H1 (cell line): Measurements from ENCODE around the gene KIAA1328. TPM values are rescaled to one million over a fixed set of nuclear protein-coding genes. Genes with fewer than 3 reads are reported as not detected.

Source experiments
- CTCF ChIA-PET: fragments of 300-600 bp; sonication (Branson Sonifier 250); formaldehyde crosslinking; loops from one replicate; lab custom pipeline; 2021; ENCODE audit not compliant: partially characterized antibody; lab: Charles Lee
- POLR2A ChIA-PET: fragments of 300-600 bp; sonication (Branson Sonifier 250); formaldehyde crosslinking; loops from one replicate; lab custom pipeline; 2021; ENCODE audit warnings: inconsistent platforms; ENCODE audit not compliant: partially characterized antibody; lab: Charles Lee
- DNase-seq, 2 experiments: peaks; one replicate each; pipeline versions ENCODE4 v3.0.0 to v3.0.0-alpha.2; 2010 to 2022; ENCODE audit warnings: low spot score in 2 of 2, low read depth in 1 of 2, mixed read lengths in 1 of 2
- FAIRE-seq: peaks from 2 replicates; lab custom pipeline; 2011; peaks lifted over from hg19 to GRCh38; lab: Jason Lieb, UNC
- H2AFZ ChIP-seq: 2 replicates; pipeline ENCODE4 v1.8.1; 2012; ENCODE audit warnings: low read length, inconsistent platforms
- H2AK5ac ChIP-seq: 2 replicates; pipeline ENCODE4 v1.6.1; 2013; ENCODE audit warnings: low read depth, low read length
- H2BK120ac ChIP-seq: replicated peaks from 2 replicates; pipeline ENCODE3; 2013; ENCODE audit warnings: low read depth, low read length, inconsistent platforms
- H2BK12ac ChIP-seq: 2 replicates; pipeline ENCODE4 v1.6.1; 2013; ENCODE audit warnings: low read depth, low read length
- H2BK15ac ChIP-seq: 2 replicates; pipeline ENCODE4 v1.6.1; 2013; ENCODE audit warnings: low read length
- H2BK20ac ChIP-seq: 2 replicates; pipeline ENCODE4 v1.6.1; 2013; ENCODE audit warnings: low read length
- H2BK5ac ChIP-seq: 2 replicates; pipeline ENCODE4 v1.6.1; 2013; ENCODE audit warnings: low read depth, low read length
- H3K14ac ChIP-seq: 2 replicates; pipeline ENCODE4 v1.6.1; 2013; ENCODE audit warnings: inconsistent platforms; ENCODE audit not compliant: insufficient read length
- H3K18ac ChIP-seq: 2 replicates; pipeline ENCODE4 v1.6.1; 2013; ENCODE audit warnings: low read length; ENCODE audit errors: extremely low read depth
- H3K23ac ChIP-seq: 2 replicates; pipeline ENCODE4 v1.6.1; 2013; ENCODE audit warnings: inconsistent platforms; ENCODE audit not compliant: insufficient read length
- H3K23me2 ChIP-seq: 2 replicates; pipeline ENCODE4 v1.6.1; 2013; ENCODE audit warnings: low read depth, low read length
- H3K27ac ChIP-seq: 2 replicates; pipeline ENCODE4 v1.6.1; 2011; ENCODE audit warnings: low read depth, low read length, inconsistent platforms
- H3K27me3 ChIP-seq, 4 experiments: replicated peaks in 1 of 4; 1 replicate in 1 of 4; 2 replicates in 3 of 4; pipeline versions ENCODE4 v1.6.1 to v1.8.1; 2011 to 2013; ENCODE audit warnings: low read length in 3 of 4, mild to moderate bottlenecking in 3 of 4, inconsistent platforms in 2 of 4, mixed read lengths in 2 of 4, moderate library complexity in 1 of 4; ENCODE audit not compliant: control insufficient read depth in 3 of 4, insufficient read depth in 3 of 4; ENCODE audit errors: extremely low read depth in 1 of 4
- H3K36me3 ChIP-seq, 4 experiments: 2 replicates each; pipeline versions ENCODE4 v1.6.1 to v1.8.1; 2011 to 2013; ENCODE audit warnings: mild to moderate bottlenecking in 4 of 4, low read length in 3 of 4, moderate library complexity in 2 of 4, control low read depth in 1 of 4, inconsistent platforms in 1 of 4; ENCODE audit not compliant: insufficient read depth in 4 of 4, control insufficient read depth in 2 of 4
- H3K4ac ChIP-seq: replicated peaks from 2 replicates; pipeline ENCODE3; 2013; ENCODE audit warnings: low read length, low read depth, mixed read lengths, inconsistent platforms; ENCODE audit not compliant: insufficient read length
- H3K4me1 ChIP-seq, 4 experiments: replicated peaks in 1 of 4; 1 replicate in 1 of 4; 2 replicates in 3 of 4; pipeline versions ENCODE4 v1.6.1 to v1.8.1; 2011 to 2013; ENCODE audit warnings: low read length in 3 of 4, inconsistent platforms in 2 of 4, mixed read lengths in 1 of 4; ENCODE audit not compliant: insufficient read depth in 4 of 4, control insufficient read depth in 3 of 4
- H3K4me2 ChIP-seq, 2 experiments: 2 replicates each; pipeline versions ENCODE4 v1.6.1 to v1.8.1; 2011 to 2013; ENCODE audit warnings: low read depth in 2 of 2, low read length in 2 of 2, control low read depth in 1 of 2, inconsistent platforms in 1 of 2, mild to moderate bottlenecking in 1 of 2; ENCODE audit not compliant: insufficient read depth in 1 of 2
- H3K4me3 ChIP-seq, 4 experiments: fragments of 200-600, 300-600 bp in 1 of 4; sonication (generic), shearing (Covaris generic), sonication (Bioruptor Twin) in 1 of 4; 2 replicates each; pipeline versions ENCODE4 v1.5.1 to v1.8.1; 2011 to 2016; ENCODE audit warnings: low read length in 4 of 4, low read depth in 3 of 4, control low read depth in 2 of 4, inconsistent platforms in 2 of 4, mild to moderate bottlenecking in 2 of 4, mixed read lengths in 1 of 4, moderate library complexity in 1 of 4; ENCODE audit not compliant: insufficient read depth in 2 of 4; ENCODE audit errors: extremely low read depth in 1 of 4
- H3K56ac ChIP-seq: replicated peaks from 2 replicates; pipeline ENCODE3; 2013; ENCODE audit warnings: low read depth, mild to moderate bottlenecking, mixed read lengths, low read length, inconsistent platforms; ENCODE audit not compliant: insufficient read length
- H3K79me1 ChIP-seq: 2 replicates; pipeline ENCODE4 v1.6.1; 2013; ENCODE audit warnings: low read depth, low read length, control low read depth
- H3K79me2 ChIP-seq, 2 experiments: 2 replicates each; pipeline versions ENCODE4 v1.6.1 to v1.8.1; 2012 to 2013; ENCODE audit warnings: low read length in 2 of 2, mild to moderate bottlenecking in 2 of 2, inconsistent platforms in 1 of 2; ENCODE audit not compliant: insufficient read depth in 2 of 2, control insufficient read depth in 1 of 2
- H3K9ac ChIP-seq, 4 experiments: replicated peaks in 1 of 4; 1 replicate in 1 of 4; 2 replicates in 3 of 4; pipeline versions ENCODE4 v1.6.1 to v1.8.1; 2011 to 2013; ENCODE audit warnings: low read depth in 3 of 4, low read length in 3 of 4, control low read depth in 2 of 4, mild to moderate bottlenecking in 2 of 4, moderate library complexity in 2 of 4, inconsistent platforms in 1 of 4; ENCODE audit errors: extremely low read depth in 1 of 4
- H3K9me3 ChIP-seq, 2 experiments: 2 replicates each; pipeline versions ENCODE4 v1.6.1 to v1.8.1; 2012 to 2013; ENCODE audit warnings: mild to moderate bottlenecking in 2 of 2, moderate library complexity in 2 of 2, control low read depth in 1 of 2, inconsistent platforms in 1 of 2, low read depth in 1 of 2, low read length in 1 of 2, mixed read lengths in 1 of 2; ENCODE audit not compliant: insufficient read depth in 2 of 2
- H4K20me1 ChIP-seq, 2 experiments: replicated peaks in 1 of 2; 2 replicates each; pipeline versions ENCODE3 to v1.8.1; 2011 to 2013; ENCODE audit warnings: inconsistent platforms in 2 of 2, low read length in 2 of 2, mild to moderate bottlenecking in 1 of 2; ENCODE audit not compliant: insufficient read depth in 2 of 2, control insufficient read depth in 1 of 2
- H4K5ac ChIP-seq: 2 replicates; pipeline ENCODE4 v1.6.1; 2013; ENCODE audit warnings: low read length, low read depth, mixed read lengths, inconsistent platforms; ENCODE audit not compliant: insufficient read length
- H4K8ac ChIP-seq: 2 replicates; pipeline ENCODE4 v1.8.0; 2013; ENCODE audit warnings: mild to moderate bottlenecking, moderate library complexity, low read length, inconsistent platforms; ENCODE audit not compliant: insufficient read depth; ENCODE audit errors: extremely low read depth
- H4K91ac ChIP-seq: replicated peaks from 2 replicates; pipeline ENCODE3; 2013; ENCODE audit warnings: low read length, mixed read lengths, inconsistent platforms; ENCODE audit not compliant: insufficient read length
- CBX8 ChIP-seq: fragments of 300-800, 300-1000 bp; sonication (generic); IDR thresholded peaks from 2 replicates; pipeline ENCODE4 v1.7.1; 2016; ENCODE audit warnings: low read depth, low read length, borderline replicate concordance
- CTCF ChIP-seq, 3 experiments: IDR thresholded peaks; 1 replicate in 2 of 3; 2 replicates in 1 of 3; pipeline versions ENCODE4 v1.5.1 to v1.6.1; 2011; ENCODE audit warnings: low read length in 3 of 3, mild to moderate bottlenecking in 3 of 3, inconsistent platforms in 2 of 3, low read depth in 1 of 3, moderate library complexity in 1 of 3; ENCODE audit not compliant: insufficient read depth in 1 of 3; ENCODE audit errors: control extremely low read depth in 1 of 3
- HDAC2 ChIP-seq, 2 experiments: fragments of 300-600 bp in 1 of 2; sonication (generic) in 1 of 2; IDR thresholded peaks; 2 replicates each; pipeline ENCODE4 v1.6.1; 2011 to 2012; ENCODE audit warnings: low read depth in 2 of 2, low read length in 2 of 2, mild to moderate bottlenecking in 2 of 2, moderate library complexity in 2 of 2, borderline replicate concordance in 1 of 2, inconsistent platforms in 1 of 2
- KDM4A ChIP-seq: IDR thresholded peaks from one replicate; pipeline ENCODE4 v1.7.1; 2012; ENCODE audit warnings: low read depth, mild to moderate bottlenecking, moderate library complexity, low read length, inconsistent platforms; ENCODE audit not compliant: severe bottlenecking
- RBBP5 ChIP-seq: IDR thresholded peaks from 2 replicates; pipeline ENCODE4 v1.7.1; 2012; ENCODE audit warnings: low read depth, mild to moderate bottlenecking, inconsistent platforms, low read length, moderate library complexity, borderline replicate concordance
- SP1 ChIP-seq: IDR thresholded peaks from 2 replicates; pipeline ENCODE4 v1.6.1; 2011; ENCODE audit warnings: low read depth, low read length
- SP4 ChIP-seq: IDR thresholded peaks from 2 replicates; pipeline ENCODE4 v1.6.1; 2012; ENCODE audit warnings: low read length, inconsistent platforms
- SUZ12 ChIP-seq: fragments of 200-600 bp; sonication (generic); IDR thresholded peaks from 2 replicates; pipeline ENCODE4 v1.6.1; 2012; ENCODE audit warnings: mild to moderate bottlenecking, inconsistent platforms, low read length, moderate library complexity, mixed read lengths
- ZNF274 ChIP-seq: IDR thresholded peaks from 2 replicates; pipeline ENCODE4 v1.7.0; 2012; ENCODE audit warnings: low read length, borderline replicate concordance; ENCODE audit errors: extremely low read depth
- WGBS, 2 experiments: shearing (Covaris generic) in 1 of 2; methylation state at CpG; one replicate each; pipeline versions ENCODE4 v1.1.6 to v1.1.7; 2013 to 2015; ENCODE audit warnings: low lambda C conversion rate in 2 of 2, mixed read lengths in 2 of 2, inconsistent platforms in 1 of 2, low coverage in 1 of 2, missing lambda C conversion rate in 1 of 2; ENCODE audit not compliant: insufficient replicate concordance in 2 of 2, insufficient coverage in 1 of 2, insufficient read length in 1 of 2; ENCODE audit errors: extremely low coverage in 1 of 2, missing lambda C conversion rate in 1 of 2; 5-methylcytosine and 5-hydroxymethylcytosine counted together
- polyA plus RNA-seq, 7 experiments: library from polyadenylated mRNA; depleted of rRNA in 3 of 7; stranded (reverse) in 5 of 7; unstranded in 2 of 7; fragments of >200 nt in 5 of 7; fragments of 200-250 nt in 2 of 7; gene quantifications; 1 replicate in 5 of 7; 2 replicates in 1 of 7; 4 replicates in 1 of 7; pipeline versions ENCODE4 v1.2.1 to v1.2.3, GENCODE V29; 2011 to 2013; ENCODE audit warnings: missing spikeins in 2 of 7, mixed read lengths in 2 of 7
- total RNA-seq: library from RNA; stranded (reverse); fragmentation: NEBNext Ultra II Directional; extraction: Animal tissue kit (Norgen Biotek cat#: 25700); gene quantifications from 2 replicates; pipeline ENCODE4 v1.2.1, GENCODE V29; 2021

The KIAA1328 gene
- total and polyA plus RNA-seq, 2 of the 8 experiments (the other 6 are each of a cell fraction or from before 2014, with no cell fraction given), result 2.6 to 5.7 TPM

- no peak overlapping the region for H4K91ac ChIP-seq
- ChIA-PET POLR2A (interaction anchor here (1.7 to 1.8 kb wide), 2 partner anchors 11 to 30 kb away, joined by 4 to 12 read pairs; partner anchors contain the start of genes KIAA1328 and TPGS2), CTCF (interaction anchor here (0.7 to 1.6 kb wide), 6 partner anchors 10 to 111 kb away, joined by 3 to 8 read pairs (median 4); no protein-coding TSS in a partner anchor)
- FAIRE-seq (no peak), DNase-seq (no peak)
- H3K27ac ChIP-seq, result no peak overlapping the region
- H3K9me3 ChIP-seq, result no peaks in the 10 kb centered on the region
- peaks cover 0 to 2% of the 10 kb centered on the region in 2 experiments for H4K20me1 ChIP-seq
- no peak overlapping the region for H3K23ac ChIP-seq
- no peak overlapping the region for H2BK12ac ChIP-seq
- H3K36me3 ChIP-seq, result peaks cover 12 to 75% (median 40%) of the 10 kb centered on the region in 4 experiments
- H2BK120ac ChIP-seq, result no peak overlapping the region
- no peaks in the 10 kb centered on the region for H3K27me3 ChIP-seq
- no peak overlapping the region for H2AFZ ChIP-seq
- H3K4me1 ChIP-seq, result 0 out of 7 replicates have a peak, but pooled peaks cover 0 to 3% (median 0%) of the 10 kb centered on the region in 4 experiments
- no peak overlapping the region for H2AK5ac ChIP-seq
- no peak overlapping the region for H3K9ac ChIP-seq
- no peak overlapping the region for H3K18ac ChIP-seq
- no peak overlapping the region for H2BK15ac ChIP-seq
- H3K14ac ChIP-seq, result no peak overlapping the region
- WGBS, 2 experiments, result 92% methylated on average over 3 of the region's 3 CpGs; no CpG with 5 or more reads in 1 of the 2 experiments
- no peak overlapping the region for H3K4me3 ChIP-seq
- H3K56ac ChIP-seq, result no peak overlapping the region
- no peaks in the 10 kb centered on the region for H3K23me2 ChIP-seq
- no peak overlapping the region for H3K4me2 ChIP-seq
- H3K79me1 ChIP-seq, result no peaks in the 10 kb centered on the region
- no peak overlapping the region for H2BK20ac ChIP-seq
- no peak overlapping the region for H4K8ac ChIP-seq
- no peak overlapping the region for H2BK5ac ChIP-seq
- no peak overlapping the region for H3K4ac ChIP-seq
- no peaks in the 10 kb centered on the region for H3K79me2 ChIP-seq
- no peak overlapping the region for H4K5ac ChIP-seq
- no peak for TF ChIP-seq CBX8
- TF ChIP-seq CTCF (IDR thresholded peaks at IDR 0.05; ENCODE audit: control extremely low read depth in 1 of 3, insufficient read depth in 1 of 3, low read depth in 1 of 3, low read length in 3 of 3), result no peak
- TF ChIP-seq SP4, result no peak
- TF ChIP-seq ZNF274, result no peak
- TF ChIP-seq HDAC2 (IDR thresholded peaks at IDR 0.05; ENCODE audit: borderline replicate concordance in 1 of 2, low read depth in 2 of 2, low read length in 2 of 2), result no peak
- no peak for TF ChIP-seq RBBP5
- no peak for TF ChIP-seq KDM4A
- no peak for TF ChIP-seq SUZ12
- no peak for TF ChIP-seq SP1
Measured at GRCh38 chr18:36798738-36799473, 30.0 kb upstream of the KIAA1328 start.
